ENCODE data around the gene BBOX1. TPM values are rescaled to one million over a fixed set of nuclear protein-coding genes. Genes with fewer than 3 reads are reported as not detected.
"Not testable (repeated sequence)": the region's sequence is repeated elsewhere in the genome, so short reads cannot be mapped to it uniquely, and the experiment has no call there.

The BBOX1 gene
- total and polyA plus RNA-seq, 7 donors = 0.07 to 0.79 (median 0.10) TPM; not detected in 4

GRCh38 chr11:27129686-27130085 lies 89.1 kb downstream of the BBOX1 start:
- intact Hi-C loops (cut with DNase I) = no loop called here
- H3K4me3 ChIP-seq = no peak overlapping the region
- no peaks in the 10 kb centered on the region for H3K27me3 ChIP-seq (ENCODE audit: insufficient read depth in 3 of 3, low read length in 2 of 3)
- H3K4me1 ChIP-seq = no peaks in the 10 kb centered on the region
- H3K27ac ChIP-seq = no peak overlapping the region
- H3K36me3 ChIP-seq (ENCODE audit: insufficient read depth in 1 of 2, low read depth in 1 of 2) = no peaks in the 10 kb centered on the region
- DNase-seq (no peak), ATAC-seq (no peak)
- no peaks in the 10 kb centered on the region for H3K9me3 ChIP-seq
- no peak for TF ChIP-seq CTCF (IDR thresholded peaks at IDR 0.05)

- Histone ChIP-seq H3K9me3 (no peaks in the 10 kb centered on the region), H3K27ac (no peak overlapping the region), H3K27me3 (ENCODE audit: insufficient read depth in 3 of 3, low read length in 2 of 3) (no peaks in the 10 kb centered on the region), H3K4me3 (no peak overlapping the region), H3K4me1 (no peaks in the 10 kb centered on the region), H3K36me3 (ENCODE audit: insufficient read depth in 1 of 2, low read depth in 1 of 2) (no peaks in the 10 kb centered on the region)
- no peak for TF ChIP-seq CTCF (IDR thresholded peaks at IDR 0.05)
- no peak for ATAC-seq
- DNase-seq = no peak
- intact Hi-C loops (cut with DNase I) = no loop called here
These were observed 90.2 kb downstream of the BBOX1 start for GRCh38 chr11:27130806-27131205.

- H3K9me3 ChIP-seq; H3K4me1 ChIP-seq; DNase-seq; intact Hi-C loops (cut with DNase I); H3K27me3 ChIP-seq (ENCODE audit: insufficient read depth in 3 of 3, low read length in 2 of 3); ATAC-seq; H3K36me3 ChIP-seq (ENCODE audit: insufficient read depth in 1 of 2, low read depth in 1 of 2); H3K4me3 ChIP-seq; H3K27ac ChIP-seq: not testable (repeated sequence)
- 70 to 74% (median 73%) methylated on average over 8 of the region's 8 CpGs for WGBS, 3 donors
These were observed 95.3 kb downstream of the BBOX1 start for GRCh38 chr11:27135924-27136329.

DNA sequence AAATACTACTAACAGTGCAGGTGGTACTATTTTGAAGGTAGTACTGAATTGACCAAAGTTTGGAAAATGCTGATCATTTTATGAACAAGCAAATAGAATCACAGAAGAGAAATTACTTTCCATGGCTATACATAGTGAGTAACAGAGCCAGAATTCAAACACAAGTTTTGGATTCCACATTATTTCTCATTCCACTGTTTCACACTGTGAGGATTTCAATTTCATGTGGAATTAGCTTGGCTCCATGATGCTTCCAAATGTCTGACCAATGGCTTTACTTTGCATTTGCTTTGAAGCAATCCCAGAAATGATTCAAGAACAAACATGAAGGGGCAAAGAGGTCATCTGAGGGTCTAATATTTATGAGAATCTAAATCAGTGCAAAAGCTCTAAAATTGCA lies 98.1 kb downstream of the BBOX1 start:
- H3K27me3 ChIP-seq (ENCODE audit: insufficient read depth in 3 of 3, low read length in 2 of 3) = no peaks in the 10 kb centered on the region
- no peaks in the 10 kb centered on the region for H3K9me3 ChIP-seq
- TF ChIP-seq CTCF (IDR thresholded peaks at IDR 0.05) = no peak
- DNase-seq = no peak
- H3K4me1 ChIP-seq = no peaks in the 10 kb centered on the region
- intact Hi-C loops (cut with DNase I) = no loop called here
- H3K27ac ChIP-seq = no peak overlapping the region
- ATAC-seq = no peak
- no peaks in the 10 kb centered on the region for H3K36me3 ChIP-seq (ENCODE audit: insufficient read depth in 1 of 2, low read depth in 1 of 2)
- no peak overlapping the region for H3K4me3 ChIP-seq

DNA sequence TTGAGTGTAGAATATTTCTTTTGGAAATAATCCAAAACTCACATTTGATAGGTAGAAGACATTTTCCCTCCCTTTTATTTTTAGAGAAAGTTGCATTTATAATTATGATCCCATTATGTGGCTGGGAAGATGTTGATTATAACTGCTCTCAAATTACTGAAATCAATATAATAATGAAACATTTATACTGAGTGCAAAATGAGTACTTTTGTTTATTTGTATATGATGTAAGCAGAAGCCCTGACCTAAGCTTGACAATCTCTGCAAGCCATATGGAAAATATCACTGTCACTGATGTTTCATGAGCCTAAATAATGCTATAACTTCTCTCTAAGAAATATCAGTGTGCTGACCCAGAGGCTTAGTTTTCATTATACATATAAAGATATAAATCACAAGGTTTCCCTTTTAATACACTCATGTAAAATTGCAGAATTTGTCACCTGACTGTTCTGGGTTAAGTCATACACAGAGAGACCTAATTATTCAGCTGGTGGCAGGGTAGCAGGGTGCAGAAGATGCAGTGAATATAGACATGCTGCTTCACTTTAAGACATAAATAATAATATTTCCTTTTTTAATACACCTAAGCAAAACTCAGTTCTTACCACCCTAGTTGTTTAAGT lies 99.2 kb downstream of the BBOX1 start:
- no peak for DNase-seq
- H3K4me3 ChIP-seq = no peak overlapping the region
- no peak for ATAC-seq
- no peak overlapping the region for H3K27ac ChIP-seq
- H3K4me1 ChIP-seq = no peaks in the 10 kb centered on the region
- intact Hi-C loops (cut with DNase I) = no loop called here
- no peaks in the 10 kb centered on the region for H3K27me3 ChIP-seq (ENCODE audit: insufficient read depth in 3 of 3, low read length in 2 of 3)
- no peaks in the 10 kb centered on the region for H3K36me3 ChIP-seq (ENCODE audit: insufficient read depth in 1 of 2, low read depth in 1 of 2)
- TF ChIP-seq CTCF (IDR thresholded peaks at IDR 0.05) = no peak
- H3K9me3 ChIP-seq = no peaks in the 10 kb centered on the region

Data from psoas muscle (tissue), 8 donors.